Osteoblast (primary cell): ENCODE measurements around the gene HMGA1. TPM values are rescaled to one million over a fixed set of nuclear protein-coding genes. Genes with fewer than 3 reads are reported as not detected.

Experiments
- DNase-seq: peaks from one replicate; pipeline ENCODE4 v3.0.0; 2011; ENCODE audit warnings: low spot score, mixed read lengths; ENCODE audit not compliant: insufficient read length; ENCODE audit errors: missing footprints
- H2AFZ ChIP-seq: 2 replicates; pipeline ENCODE4 v1.6.0; 2011; ENCODE audit warnings: mild to moderate bottlenecking, low read length
- H3K27ac ChIP-seq: 2 replicates; pipeline ENCODE4 v1.5.1; 2011; ENCODE audit warnings: mild to moderate bottlenecking, low read depth, low read length, moderate library complexity
- H3K27me3 ChIP-seq: 2 replicates; pipeline ENCODE4 v1.6.0; 2012; ENCODE audit warnings: mild to moderate bottlenecking, control low read depth, inconsistent platforms, low read length, moderate library complexity; ENCODE audit not compliant: insufficient read depth
- H3K36me3 ChIP-seq: 2 replicates; pipeline ENCODE4 v1.5.1; 2011; ENCODE audit warnings: mild to moderate bottlenecking, low read length, control low read depth, moderate library complexity; ENCODE audit not compliant: insufficient read depth
- H3K4me1 ChIP-seq: 2 replicates; pipeline ENCODE4 v1.5.1; 2011; ENCODE audit warnings: mild to moderate bottlenecking, low read length, control low read depth, moderate library complexity; ENCODE audit not compliant: insufficient read depth
- H3K4me2 ChIP-seq: 2 replicates; pipeline ENCODE4 v1.6.0; 2011; ENCODE audit warnings: mild to moderate bottlenecking, low read length; ENCODE audit not compliant: insufficient read depth
- H3K4me3 ChIP-seq: fragments of 200-600 bp; sonication (generic); 3 replicates; pipeline ENCODE4 v1.5.1; 2012; ENCODE audit warnings: mild to moderate bottlenecking, low read length, inconsistent platforms; ENCODE audit not compliant: insufficient read depth
- H3K79me2 ChIP-seq: 2 replicates; pipeline ENCODE4 v1.6.0; 2012; ENCODE audit warnings: mild to moderate bottlenecking, low read length, control low read depth, inconsistent platforms; ENCODE audit not compliant: insufficient read depth
- H3K9me3 ChIP-seq: 2 replicates; pipeline ENCODE4 v1.5.1; 2011; ENCODE audit warnings: low read depth, low read length, control low read depth
- H4K20me1 ChIP-seq: 2 replicates; pipeline ENCODE4 v1.6.0; 2012; ENCODE audit warnings: mild to moderate bottlenecking, low read length, control low read depth; ENCODE audit not compliant: insufficient read depth
- CTCF ChIP-seq: IDR thresholded peaks from 2 replicates; pipeline ENCODE4 v1.5.1; 2011; ENCODE audit warnings: mild to moderate bottlenecking, low read depth, low read length, moderate library complexity; ENCODE audit errors: extremely low read depth
- total RNA-seq: library from RNA; depleted of rRNA; stranded (reverse); fragments of >200 nt; gene quantifications from 2 replicates; pipeline ENCODE4 v1.2.3, GENCODE V29; 2012

Gene HMGA1
- total RNA-seq, 1 donor = 59.4 TPM

GRCh38 chr6:34280216-34280615 is 43.5 kb downstream of the HMGA1 start:
- DNase-seq = no peak
- no peak for TF ChIP-seq CTCF
- Histone ChIP-seq H4K20me1 (peaks cover 4% of the 10 kb centered on the region), H3K27ac (no peak overlapping the region), H3K27me3 (no peaks in the 10 kb centered on the region), H3K79me2 (no peaks in the 10 kb centered on the region), H3K4me1 (peaks cover 8% of the 10 kb centered on the region), H3K36me3 (no peaks in the 10 kb centered on the region), H3K4me3 (no peak overlapping the region), H2AFZ (no peak overlapping the region), H3K4me2 (no peak overlapping the region), H3K9me3 (no peaks in the 10 kb centered on the region)

GRCh38 chr6:34281702-34282334 is 45.1 kb downstream of the HMGA1 start:
- Histone ChIP-seq H4K20me1 (peaks cover 4% of the 10 kb centered on the region), H3K27ac (no peak overlapping the region), H2AFZ (no peak overlapping the region), H3K36me3 (no peaks in the 10 kb centered on the region), H3K27me3 (no peaks in the 10 kb centered on the region), H3K79me2 (no peaks in the 10 kb centered on the region), H3K4me2 (no peak overlapping the region), H3K9me3 (no peaks in the 10 kb centered on the region), H3K4me1 (peaks cover 8% of the 10 kb centered on the region), H3K4me3 (no peak overlapping the region)
- no peak for DNase-seq
- TF ChIP-seq CTCF = no peak

- Histone ChIP-seq H3K4me1 (peaks cover 8% of the 10 kb centered on the region), H3K27me3 (no peaks in the 10 kb centered on the region), H2AFZ (no peak overlapping the region), H3K79me2 (no peaks in the 10 kb centered on the region), H3K9me3 (no peaks in the 10 kb centered on the region), H3K27ac (no peak overlapping the region), H3K4me3 (no peak overlapping the region), H3K4me2 (no peak overlapping the region), H4K20me1 (peaks cover 4% of the 10 kb centered on the region), H3K36me3 (peaks cover 12% of the 10 kb centered on the region)
- DNase-seq = no peak
- no peak for TF ChIP-seq CTCF
Measured at GRCh38 chr6:34284563-34285447, 48.1 kb downstream of the HMGA1 start.
